Measurements from ENCODE around the gene STN1. TPM values are rescaled to one million over a fixed set of nuclear protein-coding genes. Genes with fewer than 3 reads are reported as not detected.

The STN1 gene, protein sequence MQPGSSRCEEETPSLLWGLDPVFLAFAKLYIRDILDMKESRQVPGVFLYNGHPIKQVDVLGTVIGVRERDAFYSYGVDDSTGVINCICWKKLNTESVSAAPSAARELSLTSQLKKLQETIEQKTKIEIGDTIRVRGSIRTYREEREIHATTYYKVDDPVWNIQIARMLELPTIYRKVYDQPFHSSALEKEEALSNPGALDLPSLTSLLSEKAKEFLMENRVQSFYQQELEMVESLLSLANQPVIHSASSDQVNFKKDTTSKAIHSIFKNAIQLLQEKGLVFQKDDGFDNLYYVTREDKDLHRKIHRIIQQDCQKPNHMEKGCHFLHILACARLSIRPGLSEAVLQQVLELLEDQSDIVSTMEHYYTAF
- polyA plus RNA-seq (ENCODE audit: insufficient read length in 3 of 3): 10 to 100 TPM; 23.0 to 25.4 (median 24.3) TPM
- long read RNA-seq, donor 1, transcript STN1-201 (10 exons, 1,417 nt): major isoform, 5 of 8 reads
- long read RNA-seq, donor 1, partial matches to known transcripts: 0 of 8 reads
- long read RNA-seq, donor 1, other reads (novel, unspliced or antisense): 0 of 8 reads
- long read RNA-seq, donor 2, transcript STN1-201 (10 exons, 1,417 nt): major isoform, 9 of 12 reads
- long read RNA-seq, donor 2, partial matches to known transcripts: 0 of 12 reads
- long read RNA-seq, donor 2, other reads (novel, unspliced or antisense): 0 of 12 reads
- long read RNA-seq, donor 3, transcript STN1-201 (10 exons, 1,417 nt): major isoform, 7 of 11 reads
- long read RNA-seq, donor 3, partial matches to known transcripts: 0 of 11 reads
- long read RNA-seq, donor 3, other reads (novel, unspliced or antisense): 0 of 11 reads
- long read RNA-seq, donor 4, partial matches to known transcripts: 0 of 5 reads
- long read RNA-seq, donor 4, other reads (novel, unspliced or antisense): 0 of 5 reads
- long read RNA-seq, donor 5, partial matches to known transcripts: 0 of 1 reads
- long read RNA-seq, donor 5, other reads (novel, unspliced or antisense): 0 of 1 reads
- long read RNA-seq, donor 6, transcript STN1-201 (10 exons, 1,417 nt): major isoform, 5 of 6 reads
- long read RNA-seq, donor 6, partial matches to known transcripts: 0 of 6 reads
- long read RNA-seq, donor 6, other reads (novel, unspliced or antisense): 0 of 6 reads
- long read RNA-seq, donor 7, transcript STN1-201 (10 exons, 1,417 nt): major isoform, 13 of 15 reads
- long read RNA-seq, donor 7, partial matches to known transcripts: 0 of 15 reads
- long read RNA-seq, donor 7, other reads (novel, unspliced or antisense): 0 of 15 reads
- long read RNA-seq, donor 8, partial matches to known transcripts: 0 of 4 reads
- long read RNA-seq, donor 8, other reads (novel, unspliced or antisense): 0 of 4 reads
- long read RNA-seq, donor 9, transcript STN1-201 (10 exons, 1,417 nt): major isoform, 9 of 10 reads
- long read RNA-seq, donor 9, partial matches to known transcripts: 0 of 10 reads
- long read RNA-seq, donor 9, other reads (novel, unspliced or antisense): 0 of 10 reads
- long read RNA-seq, donor 10, transcript STN1-201 (10 exons, 1,417 nt): major isoform, 6 of 9 reads
- long read RNA-seq, donor 10, partial matches to known transcripts: 0 of 9 reads
- long read RNA-seq, donor 10, other reads (novel, unspliced or antisense): 0 of 9 reads
- long read RNA-seq, donor 11, transcript STN1-201 (10 exons, 1,417 nt): major isoform, 5 of 8 reads
- long read RNA-seq, donor 11, partial matches to known transcripts: 0 of 8 reads
- long read RNA-seq, donor 11, other reads (novel, unspliced or antisense): 0 of 8 reads
- long read RNA-seq, donor 12, transcript STN1-201 (10 exons, 1,417 nt): major isoform, 9 of 12 reads
- long read RNA-seq, donor 12, partial matches to known transcripts: 0 of 12 reads
- long read RNA-seq, donor 12, other reads (novel, unspliced or antisense): 0 of 12 reads
- long read RNA-seq, donor 13, partial matches to known transcripts: 0 of 3 reads
- long read RNA-seq, donor 13, other reads (novel, unspliced or antisense): 0 of 3 reads
- long read RNA-seq, donor 14: 0 reads
- long read RNA-seq, donor 15, transcript STN1-201 (10 exons, 1,417 nt): major isoform, 10 of 13 reads
- long read RNA-seq, donor 15, partial matches to known transcripts: 0 of 13 reads
- long read RNA-seq, donor 15, other reads (novel, unspliced or antisense): 0 of 13 reads
- long read RNA-seq, donor 16, transcript STN1-201 (10 exons, 1,417 nt): major isoform, 6 of 9 reads
- long read RNA-seq, donor 16, partial matches to known transcripts: 0 of 9 reads
- long read RNA-seq, donor 16, other reads (novel, unspliced or antisense): 0 of 9 reads

DNA sequence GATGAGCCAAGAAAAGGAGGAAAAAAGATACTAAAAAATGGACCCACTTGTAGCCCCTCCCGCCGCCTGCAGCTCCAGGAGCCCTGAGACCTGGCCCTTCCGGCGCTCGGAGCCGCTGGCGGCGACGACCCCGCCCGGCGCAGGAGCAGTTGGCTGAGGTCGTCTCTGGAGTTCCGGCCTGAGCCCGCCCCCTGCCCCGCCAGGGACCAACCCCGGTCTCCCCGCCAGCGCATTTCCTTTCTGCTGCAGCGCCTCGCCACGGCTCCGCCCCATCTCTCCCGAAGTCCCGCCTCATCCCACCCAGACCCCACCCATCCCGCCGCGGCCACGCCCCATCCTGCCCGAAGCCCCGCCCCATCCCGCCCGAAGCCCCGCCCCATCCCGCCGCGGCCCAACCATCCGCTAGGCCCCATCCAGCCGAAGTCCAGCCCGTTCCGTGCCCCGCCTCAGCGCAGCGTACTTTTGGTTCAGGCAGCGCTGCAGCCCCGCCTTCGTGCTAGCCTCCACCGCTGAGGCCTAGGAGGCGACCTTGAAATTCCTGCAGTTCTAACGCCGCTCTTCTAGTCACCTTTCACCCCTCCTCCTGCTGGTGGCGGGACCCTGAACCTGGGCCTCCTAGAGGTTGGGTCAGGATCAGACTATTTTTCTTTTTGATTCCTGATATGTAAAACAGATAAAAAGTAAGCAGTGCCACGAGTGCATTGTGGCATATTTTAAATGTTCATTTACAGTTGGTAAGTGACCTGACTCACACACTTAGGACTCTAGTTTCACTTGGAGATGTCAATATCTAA is at the start of gene STN1:
TSS of gene STN1 (minus strand) at position 132 of the 794 bp plus-strand sequence. CDS start 590 bp downstream, outside the sequence.
- DNase-seq: peak; percentile 95

DNA sequence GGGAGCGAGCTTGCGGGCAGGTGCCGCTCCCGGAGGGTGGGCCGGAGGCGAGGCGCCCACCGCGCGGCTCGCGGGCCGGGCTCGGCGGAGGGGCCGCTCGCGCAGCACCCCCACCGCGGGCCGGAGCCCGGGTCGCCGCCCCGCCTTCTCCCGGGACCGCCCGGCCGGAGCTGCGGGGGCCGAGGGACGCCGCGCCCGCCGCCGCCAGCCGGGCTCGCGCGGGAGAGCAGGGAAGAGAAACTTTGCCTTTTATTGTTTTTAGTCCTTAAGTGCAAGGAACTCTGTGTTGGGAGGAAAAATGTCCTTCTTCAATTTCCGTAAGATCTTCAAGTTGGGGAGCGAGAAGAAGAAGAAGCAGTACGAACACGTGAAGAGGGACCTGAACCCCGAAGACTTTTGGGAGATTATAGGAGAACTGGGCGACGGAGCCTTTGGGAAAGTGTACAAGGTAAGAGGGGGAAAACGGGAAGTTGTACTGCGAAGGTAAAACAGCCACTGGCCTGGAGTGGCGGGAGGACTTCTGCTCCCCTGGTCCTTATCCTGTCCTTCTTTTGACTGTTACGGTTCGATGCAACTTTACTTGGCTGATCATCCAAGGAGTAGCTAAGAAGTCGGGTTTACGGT is 49.6 kb upstream of the STN1 start:
- DNase-seq: peak; percentile 42

DNA sequence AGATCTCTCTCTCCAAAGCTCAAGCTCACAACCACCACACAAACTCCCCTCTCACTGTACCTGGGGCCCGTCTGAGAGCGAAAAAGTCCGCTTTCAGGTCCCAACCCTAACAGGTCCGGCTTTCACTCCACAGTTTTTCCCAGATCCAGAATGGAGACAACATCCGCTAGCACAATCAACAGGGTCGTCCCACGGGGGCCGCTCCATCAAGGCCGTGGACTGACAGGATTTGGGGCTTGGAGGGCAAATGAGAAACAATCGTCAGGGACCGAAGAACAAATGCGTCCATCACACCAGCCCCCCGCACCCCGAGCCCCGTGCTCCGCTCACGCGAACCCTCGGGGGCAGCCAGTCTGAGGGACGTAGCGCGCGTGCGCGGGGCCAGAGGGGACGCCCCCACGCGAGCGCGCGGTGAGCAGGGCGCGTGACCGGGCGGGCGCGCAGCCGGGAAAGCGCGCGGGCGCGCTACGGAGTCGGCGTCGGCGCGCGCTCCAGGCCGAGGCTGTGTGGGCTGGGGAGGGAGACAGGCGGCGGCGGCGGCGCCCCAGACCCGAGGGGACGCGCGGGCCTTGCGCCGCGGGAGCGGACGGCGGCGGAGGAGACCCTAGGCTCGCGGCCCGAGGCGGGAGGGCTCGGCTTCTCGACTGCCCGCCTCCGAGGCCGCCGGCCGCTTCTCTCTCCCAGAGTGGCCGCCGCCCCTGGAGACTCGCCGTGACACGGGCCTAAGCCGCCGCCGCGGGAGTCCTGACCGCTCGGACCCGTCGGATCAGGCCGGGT is 48.9 kb upstream of the STN1 start, which contains the start of gene SLK:
TSS of gene SLK (plus strand) at position 470 of the 777 bp plus-strand sequence. CDS start 606 bp downstream, outside the sequence.
- DNase-seq: peak; percentile 84

DNA sequence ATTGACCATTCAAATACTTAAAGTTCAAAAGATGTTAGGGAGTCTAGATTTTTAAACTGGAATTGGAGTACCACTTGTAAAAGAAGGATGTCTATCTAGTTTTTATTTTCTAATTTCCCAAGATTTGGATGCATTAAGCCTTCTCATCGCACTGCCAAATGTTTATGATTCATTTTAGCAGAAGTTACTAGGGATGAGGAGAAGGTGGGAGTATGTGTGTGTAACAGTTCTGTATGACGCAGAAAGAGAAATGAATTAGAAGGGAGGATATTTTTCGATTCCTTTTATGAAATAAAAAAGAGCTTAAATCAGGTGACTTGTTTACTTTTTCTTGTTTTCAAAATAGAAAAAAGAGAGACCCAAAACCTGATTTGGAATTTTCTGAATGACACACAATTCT is 42.1 kb upstream of the STN1 start:
- DNase-seq: no peak

DNA sequence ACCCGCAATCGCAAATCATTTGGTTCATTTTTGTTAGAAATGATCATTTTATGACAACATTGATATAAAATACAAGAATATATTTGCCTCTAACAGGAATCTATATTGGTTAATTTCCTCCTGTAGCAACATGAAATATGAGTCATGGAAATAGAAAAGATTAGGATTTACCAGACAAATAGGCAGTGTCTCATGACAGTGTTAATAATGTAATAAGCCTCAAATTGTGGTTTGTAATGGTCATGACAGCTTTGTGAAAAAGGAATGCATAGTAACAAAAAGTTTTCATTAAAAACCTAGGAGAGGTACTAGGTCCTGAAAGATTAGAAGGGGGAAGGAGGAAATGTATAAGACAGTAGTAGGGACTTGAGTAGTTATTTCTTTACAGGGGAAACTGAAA is 41.0 kb upstream of the STN1 start:
- no peak for DNase-seq

DNA sequence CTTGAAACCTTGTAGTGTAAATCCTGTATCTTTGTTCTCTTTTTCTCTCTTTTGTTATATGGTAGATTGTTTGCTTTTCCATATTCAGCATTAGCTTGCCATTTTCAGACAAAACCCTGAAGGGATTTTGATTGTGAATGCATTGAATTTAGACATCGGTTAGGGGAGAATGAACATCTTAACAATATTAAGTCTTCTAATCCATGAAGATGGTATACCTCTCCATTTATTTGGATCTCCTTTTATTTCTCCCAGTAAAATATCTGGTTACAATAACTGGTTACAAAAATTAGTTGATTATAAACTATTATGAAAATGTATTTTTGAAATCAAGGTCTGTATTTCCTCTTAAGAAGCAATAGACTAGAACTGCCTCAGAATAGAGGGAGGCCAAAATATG is 36.6 kb upstream of the STN1 start:
- no peak for DNase-seq

DNA sequence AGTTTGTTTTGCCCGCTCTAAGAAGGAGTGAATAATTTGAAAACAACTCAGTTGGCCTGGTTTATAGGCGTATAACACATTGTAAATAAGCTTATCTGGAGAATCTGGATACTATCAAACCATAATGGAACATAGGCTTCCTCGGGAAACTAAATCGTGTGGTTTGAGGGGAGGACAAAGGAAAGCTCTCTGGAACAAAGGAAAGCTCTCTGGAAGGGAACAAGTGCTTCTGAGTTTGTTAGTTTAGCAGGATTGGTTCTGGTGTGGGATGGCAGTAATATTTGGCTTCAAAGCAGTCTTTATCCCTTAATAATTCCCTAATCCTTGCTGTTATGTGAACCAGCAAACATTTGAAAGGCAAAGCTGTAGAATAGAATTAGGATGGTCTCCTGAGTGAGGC is 34.0 kb upstream of the STN1 start:
- no peak for DNase-seq

DNA sequence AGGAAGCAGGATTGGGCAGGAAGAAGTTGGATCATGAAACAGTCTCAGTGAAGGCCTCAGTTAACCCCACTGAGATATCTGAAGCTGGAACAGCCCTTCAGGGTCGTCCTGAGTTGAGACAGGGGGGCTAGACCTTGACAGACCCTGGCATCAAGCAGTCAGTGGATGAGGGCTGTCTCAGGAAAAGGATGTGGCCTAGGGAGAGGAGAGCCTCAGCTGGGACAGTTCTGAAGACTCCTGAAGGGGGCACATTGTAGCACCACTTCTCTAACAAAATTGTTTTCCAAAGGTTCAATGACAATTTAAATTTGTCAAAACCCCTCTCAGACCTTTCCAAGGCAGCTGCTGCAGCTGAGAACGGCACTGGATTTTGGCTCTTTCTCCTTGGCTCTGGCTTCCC is 33.2 kb upstream of the STN1 start:
- no peak for DNase-seq

DNA sequence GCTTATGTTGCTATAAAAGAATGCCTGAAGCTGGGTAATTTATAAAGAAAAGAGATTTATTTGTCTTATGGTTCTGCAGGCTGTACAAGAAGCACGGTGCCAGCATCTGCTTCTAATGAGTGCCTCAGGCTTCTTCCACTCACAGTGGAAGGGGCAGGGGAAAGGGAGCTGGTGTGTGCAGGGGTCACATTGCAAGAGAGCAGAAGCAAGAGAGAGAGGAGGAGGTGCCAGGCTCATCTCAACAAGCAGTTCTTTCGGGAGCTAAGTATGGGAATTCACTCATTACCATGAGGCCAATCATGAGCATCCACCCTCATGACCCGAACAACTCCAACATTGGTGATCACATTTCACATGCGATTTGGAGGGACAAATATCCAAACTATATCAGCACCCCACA is 31.7 kb upstream of the STN1 start:
- no peak for DNase-seq

DNA sequence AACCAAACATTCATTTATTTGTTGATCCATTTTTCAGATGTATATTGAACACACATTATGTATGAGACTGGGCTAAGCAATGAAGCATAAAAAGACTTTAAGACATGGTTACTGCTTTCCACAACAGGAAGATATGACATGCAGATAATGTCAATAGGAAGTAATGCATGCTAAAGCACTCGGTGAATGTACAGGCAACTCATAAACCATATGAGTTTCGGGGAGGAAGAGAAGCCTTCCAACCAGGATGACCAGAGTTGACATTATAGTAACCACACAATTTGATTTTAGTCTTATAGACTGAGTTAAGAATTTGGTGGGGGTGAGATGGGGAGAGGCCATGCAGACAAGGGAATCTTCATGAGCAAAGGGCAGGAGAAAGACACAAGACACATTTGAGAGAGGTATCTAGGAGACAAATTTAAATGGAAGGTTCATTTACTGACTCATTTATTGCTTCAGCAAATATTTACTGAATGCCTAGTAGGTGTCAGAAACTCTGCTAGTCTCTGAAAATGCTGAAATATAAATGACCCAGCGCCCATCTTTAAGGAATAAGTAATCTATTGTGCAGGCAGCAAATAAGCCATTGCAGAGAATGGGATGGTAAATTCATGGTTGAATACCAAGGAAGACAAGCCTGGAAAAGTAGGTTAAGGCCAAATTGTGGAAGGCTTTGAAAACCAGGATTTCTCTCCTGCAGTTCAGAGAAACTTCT is 30.0 kb upstream of the STN1 start:
- no peak for DNase-seq

DNA sequence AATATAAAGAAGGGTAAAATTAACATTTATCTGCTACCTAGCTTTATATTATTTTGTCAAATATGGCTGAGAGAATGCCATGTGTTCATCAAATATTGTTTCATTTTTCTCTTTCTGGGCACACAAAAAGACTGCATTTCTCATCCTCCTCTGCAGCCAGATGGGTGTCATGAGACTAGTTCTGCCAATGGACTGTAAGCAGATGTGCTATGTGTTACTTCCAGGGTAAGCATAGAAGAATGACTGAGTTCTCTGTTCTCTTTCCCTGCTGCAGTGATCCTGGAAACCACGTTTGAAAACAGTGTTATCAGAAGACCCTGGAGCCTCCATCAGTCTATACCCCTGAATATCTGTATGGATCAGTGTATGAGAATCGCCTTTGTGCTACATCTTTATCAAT is 24.9 kb upstream of the STN1 start:
- no peak for DNase-seq

DNA sequence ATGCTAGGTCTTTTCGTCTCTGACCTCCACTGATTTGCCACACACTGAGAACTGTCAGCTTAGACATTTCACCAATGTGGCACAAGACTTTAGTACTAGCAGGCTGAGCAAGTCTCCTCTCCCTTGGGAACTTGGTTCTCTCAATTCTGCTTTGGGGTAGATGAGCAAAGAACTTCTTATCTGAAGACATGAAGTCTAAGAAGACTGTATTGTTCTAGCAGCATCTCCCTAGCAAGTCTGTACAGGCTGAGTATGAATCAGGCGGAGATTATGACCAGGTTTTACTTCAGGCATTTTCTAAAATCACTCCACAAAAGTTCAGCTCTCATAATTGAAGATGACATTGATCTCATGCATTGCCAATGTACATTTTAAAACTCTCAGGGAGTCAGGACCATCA is 23.8 kb upstream of the STN1 start:
- no peak for DNase-seq

DNA sequence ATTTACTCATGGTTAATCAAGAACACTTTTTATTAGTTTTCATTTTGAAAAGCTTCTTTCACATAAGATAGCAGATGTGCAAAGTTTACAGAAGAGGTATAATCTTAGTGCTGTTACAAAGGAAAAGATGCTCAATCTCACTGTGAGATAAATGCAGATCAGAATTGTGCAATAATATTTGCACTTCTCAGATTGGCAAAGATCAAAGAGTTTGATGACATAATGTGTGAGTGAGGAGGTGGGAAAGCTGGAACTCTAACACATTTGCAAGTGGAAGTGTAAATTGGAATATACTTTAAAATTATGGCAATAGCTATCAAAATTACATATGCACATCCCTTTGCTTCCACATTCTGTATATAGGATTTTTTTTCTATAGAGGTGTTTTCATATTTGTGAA is 21.5 kb upstream of the STN1 start:
- no peak for DNase-seq

DNA sequence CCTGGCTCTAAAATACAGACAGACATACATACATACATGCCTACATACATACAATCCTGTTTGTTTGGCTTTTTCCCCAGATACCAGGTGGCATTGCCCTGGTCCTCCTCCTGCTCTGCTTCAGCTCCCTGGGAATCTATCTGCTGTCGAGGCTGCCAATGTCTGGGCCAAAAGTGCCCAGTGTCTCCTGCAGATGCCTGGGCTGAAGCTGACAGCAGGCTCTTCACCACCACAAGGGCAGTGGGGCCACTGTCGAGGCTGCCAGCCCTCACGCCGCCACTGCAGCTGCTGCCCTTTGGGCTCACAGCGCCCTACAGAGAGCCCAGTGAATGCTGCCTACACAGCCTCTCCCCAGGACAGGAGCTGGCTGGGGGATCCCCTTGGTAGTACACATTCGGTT is 18.0 kb upstream of the STN1 start:
- DNase-seq: no peak

DNA sequence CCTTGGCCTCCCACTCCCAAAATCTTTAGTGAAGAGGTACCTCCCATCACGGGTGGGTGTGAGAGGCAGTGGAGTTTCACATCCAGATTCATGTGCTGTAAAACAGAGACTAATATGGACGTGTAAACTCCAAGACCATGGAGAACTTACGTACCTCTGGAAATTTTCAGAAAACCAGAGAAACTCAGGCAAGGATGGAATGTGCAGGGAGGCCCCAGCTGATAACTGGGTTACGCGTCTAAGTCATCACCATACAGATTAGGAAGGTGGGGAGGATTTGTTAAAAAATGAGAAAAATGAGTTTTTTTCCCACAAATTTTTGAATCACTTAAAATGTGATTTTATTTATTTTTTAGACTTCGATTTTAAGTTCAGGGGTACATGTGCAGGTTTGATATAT is 16.3 kb upstream of the STN1 start:
- no peak for DNase-seq

DNA sequence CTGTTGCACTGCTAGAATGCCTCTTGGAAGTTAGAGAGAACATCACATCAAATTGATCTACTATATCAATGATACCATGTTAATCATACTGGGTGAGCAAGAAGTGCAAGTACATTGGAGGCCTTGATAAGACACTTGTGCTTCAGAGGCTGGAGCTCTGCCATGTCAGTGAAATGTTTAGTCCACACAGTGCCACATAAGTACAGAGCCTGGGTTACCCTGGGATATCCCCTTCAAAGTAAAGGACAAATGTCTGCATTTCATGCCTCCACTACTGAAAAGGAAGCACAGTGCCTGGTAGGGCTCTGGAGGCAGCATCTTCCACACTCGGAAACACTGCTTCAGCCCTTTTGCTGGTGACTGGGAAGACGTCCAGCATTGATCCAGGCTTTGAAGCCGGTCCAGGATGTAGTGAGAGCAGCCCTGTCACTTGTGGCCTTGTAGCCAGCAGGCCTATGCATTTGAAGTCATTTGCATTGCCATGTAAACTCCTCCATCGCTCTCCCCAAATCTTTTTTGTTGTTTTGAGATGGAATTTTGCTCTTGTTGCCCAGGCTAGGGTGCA is 15.7 kb upstream of the STN1 start:
- DNase-seq: no peak

DNA sequence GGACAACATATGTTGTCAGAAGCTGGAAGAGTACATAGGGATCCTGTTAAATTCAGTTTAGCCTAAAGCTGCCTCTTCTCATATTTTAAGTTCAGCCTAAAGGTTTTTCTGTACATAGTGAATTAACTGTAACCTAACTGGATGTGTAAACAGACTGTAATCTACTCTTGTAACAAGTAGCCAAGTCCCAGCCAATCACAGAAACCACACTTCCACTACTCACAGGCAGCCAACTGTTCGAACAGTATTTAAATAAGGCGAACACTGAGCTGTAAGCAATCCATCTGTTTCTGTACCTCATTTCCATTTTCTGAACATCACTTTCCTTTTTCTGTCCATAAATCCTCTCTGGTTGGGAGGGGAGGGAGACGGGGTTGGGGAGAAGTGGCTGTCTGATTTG is 15.0 kb upstream of the STN1 start:
- no peak for DNase-seq
